OCI-LY1 (cell line): ENCODE data around the gene BCAP31.

Experiments used
- H2AFZ ChIP-seq: fragments of 200-600 bp; sonication (generic), shearing (Covaris generic); 2 replicates; pipeline ENCODE4 v1.6.0; 2014; ENCODE audit warnings: antibody characterized with exemption, mild to moderate bottlenecking, low read length
- H3F3A ChIP-seq: fragments of 200-600 bp; sonication (generic), shearing (Covaris generic); 2 replicates; pipeline ENCODE4 v1.6.0; 2014; ENCODE audit warnings: mild to moderate bottlenecking, antibody characterized with exemption, low read length, moderate library complexity; ENCODE audit not compliant: insufficient read depth
- H3K27ac ChIP-seq: fragments of 200-600 bp; sonication (generic); 2 replicates; pipeline ENCODE4 v1.5.1; 2014; ENCODE audit warnings: low read length, mixed run types, mild to moderate bottlenecking, low read depth; ENCODE audit not compliant: poor library complexity, severe bottlenecking
- H3K27me3 ChIP-seq: fragments of 200-600 bp; sonication (generic); 2 replicates; pipeline ENCODE4 v1.6.0; 2014; ENCODE audit warnings: antibody characterized with exemption, mild to moderate bottlenecking, low read length, moderate library complexity; ENCODE audit not compliant: insufficient read depth
- H3K36me3 ChIP-seq: fragments of 200-600 bp; sonication (generic); 2 replicates; pipeline ENCODE4 v1.6.1; 2014; ENCODE audit warnings: mild to moderate bottlenecking, antibody characterized with exemption, low read length, moderate library complexity, mixed read lengths; ENCODE audit not compliant: insufficient read depth
- H3K4me1 ChIP-seq: fragments of 200-600 bp; sonication (generic); 2 replicates; pipeline ENCODE4 v1.5.1; 2014; ENCODE audit warnings: mild to moderate bottlenecking, low read length, moderate library complexity; ENCODE audit not compliant: insufficient read depth, severe bottlenecking
- H3K4me2 ChIP-seq: fragments of 200-600 bp; sonication (generic), shearing (Covaris generic); 2 replicates; pipeline ENCODE4 v1.6.1; 2014; ENCODE audit warnings: low read length
- H3K4me3 ChIP-seq: fragments of 200-600 bp; sonication (generic); 2 replicates; pipeline ENCODE4 v1.5.1; 2014; ENCODE audit warnings: low read length, low read depth, mild to moderate bottlenecking, mixed read lengths; ENCODE audit not compliant: poor library complexity, severe bottlenecking
- H3K79me2 ChIP-seq: fragments of 200-600 bp; shearing (Covaris generic); 2 replicates; pipeline ENCODE4 v1.6.1; 2016; ENCODE audit warnings: mixed run types, low read length, mixed read lengths; ENCODE audit not compliant: insufficient read depth
- H3K9ac ChIP-seq: fragments of 200-600 bp; sonication (generic), shearing (Covaris generic); 2 replicates; pipeline ENCODE4 v1.6.1; 2014; ENCODE audit warnings: mild to moderate bottlenecking, low read length, mixed read lengths
- H3K9me2 ChIP-seq: fragments of 200-600 bp; sonication (generic), shearing (Covaris generic); 2 replicates; pipeline ENCODE4 v1.6.1; 2014; ENCODE audit warnings: low read depth, mild to moderate bottlenecking, low read length, mixed read lengths
- H3K9me3 ChIP-seq: fragments of 200-600 bp; shearing (Covaris generic); 2 replicates; pipeline ENCODE4 v1.6.1; 2014; ENCODE audit warnings: low read length, mixed read lengths
- H4K20me1 ChIP-seq: fragments of 200-600 bp; sonication (generic), shearing (Covaris generic); 2 replicates; pipeline ENCODE4 v1.6.0; 2016; ENCODE audit warnings: mild to moderate bottlenecking, low read length; ENCODE audit not compliant: insufficient read depth
- EZH2 ChIP-seq: fragments of 200-600 bp; sonication (generic), shearing (Covaris generic); IDR thresholded peaks from 2 replicates; pipeline ENCODE4 v1.8.0; 2017; ENCODE audit warnings: borderline replicate concordance, mixed run types, mild to moderate bottlenecking, antibody characterized with exemption, low read length, moderate library complexity, mixed read lengths
- TF ChIP-seq, protein P1 (sequence below): fragments of 200-600 bp; sonication (generic), shearing (Covaris generic); IDR thresholded peaks from 2 replicates; pipeline ENCODE4 v1.5.1; 2017; ENCODE audit warnings: mild to moderate bottlenecking, antibody characterized with exemption, low read length, moderate library complexity, mixed read lengths

BCAP31 gene

DNA sequence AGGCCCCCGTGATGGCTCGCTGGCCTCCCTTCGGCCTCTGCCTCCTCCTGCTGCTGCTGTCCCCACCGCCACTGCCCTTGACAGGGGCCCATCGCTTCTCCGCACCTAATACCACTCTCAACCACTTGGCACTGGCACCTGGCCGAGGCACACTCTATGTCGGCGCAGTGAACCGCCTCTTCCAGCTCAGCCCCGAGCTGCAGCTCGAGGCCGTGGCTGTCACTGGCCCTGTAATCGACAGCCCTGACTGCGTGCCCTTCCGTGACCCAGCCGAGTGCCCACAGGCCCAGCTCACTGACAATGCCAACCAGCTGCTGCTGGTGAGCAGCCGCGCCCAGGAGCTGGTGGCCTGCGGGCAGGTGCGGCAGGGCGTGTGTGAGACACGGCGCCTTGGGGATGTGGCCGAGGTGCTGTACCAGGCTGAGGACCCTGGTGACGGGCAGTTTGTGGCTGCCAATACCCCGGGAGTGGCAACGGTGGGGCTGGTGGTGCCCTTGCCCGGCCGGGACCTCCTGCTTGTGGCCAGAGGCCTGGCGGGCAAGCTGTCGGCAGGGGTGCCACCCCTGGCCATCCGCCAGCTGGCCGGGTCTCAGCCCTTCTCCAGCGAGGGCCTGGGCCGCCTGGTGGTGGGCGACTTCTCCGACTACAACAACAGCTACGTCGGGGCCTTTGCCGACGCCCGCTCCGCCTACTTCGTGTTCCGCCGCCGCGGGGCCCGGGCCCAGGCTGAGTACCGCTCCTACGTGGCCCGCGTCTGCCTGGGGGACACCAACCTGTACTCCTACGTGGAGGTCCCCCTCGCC lies 42.9 kb upstream of the BCAP31 start:
- Histone ChIP-seq H3K79me2 (no peaks in the 10 kb centered on the region), H3K4me3 (no peak overlapping the region), H3K9me2 (no peaks in the 10 kb centered on the region), H3K27ac (no peak overlapping the region), H3K36me3 (no peaks in the 10 kb centered on the region), H3K4me2 (no peak overlapping the region), H4K20me1 (no peaks in the 10 kb centered on the region), H3F3A (no peaks in the 10 kb centered on the region), H3K4me1 (no peaks in the 10 kb centered on the region), H2AFZ (no peak overlapping the region), H3K9ac (no peak overlapping the region), H3K9me3 (no peaks in the 10 kb centered on the region), H3K27me3 (no peaks in the 10 kb centered on the region)
- TF ChIP-seq EZH2: no peak
- TF ChIP-seq, protein P1, sequence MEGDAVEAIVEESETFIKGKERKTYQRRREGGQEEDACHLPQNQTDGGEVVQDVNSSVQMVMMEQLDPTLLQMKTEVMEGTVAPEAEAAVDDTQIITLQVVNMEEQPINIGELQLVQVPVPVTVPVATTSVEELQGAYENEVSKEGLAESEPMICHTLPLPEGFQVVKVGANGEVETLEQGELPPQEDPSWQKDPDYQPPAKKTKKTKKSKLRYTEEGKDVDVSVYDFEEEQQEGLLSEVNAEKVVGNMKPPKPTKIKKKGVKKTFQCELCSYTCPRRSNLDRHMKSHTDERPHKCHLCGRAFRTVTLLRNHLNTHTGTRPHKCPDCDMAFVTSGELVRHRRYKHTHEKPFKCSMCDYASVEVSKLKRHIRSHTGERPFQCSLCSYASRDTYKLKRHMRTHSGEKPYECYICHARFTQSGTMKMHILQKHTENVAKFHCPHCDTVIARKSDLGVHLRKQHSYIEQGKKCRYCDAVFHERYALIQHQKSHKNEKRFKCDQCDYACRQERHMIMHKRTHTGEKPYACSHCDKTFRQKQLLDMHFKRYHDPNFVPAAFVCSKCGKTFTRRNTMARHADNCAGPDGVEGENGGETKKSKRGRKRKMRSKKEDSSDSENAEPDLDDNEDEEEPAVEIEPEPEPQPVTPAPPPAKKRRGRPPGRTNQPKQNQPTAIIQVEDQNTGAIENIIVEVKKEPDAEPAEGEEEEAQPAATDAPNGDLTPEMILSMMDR: no peak

DNA sequence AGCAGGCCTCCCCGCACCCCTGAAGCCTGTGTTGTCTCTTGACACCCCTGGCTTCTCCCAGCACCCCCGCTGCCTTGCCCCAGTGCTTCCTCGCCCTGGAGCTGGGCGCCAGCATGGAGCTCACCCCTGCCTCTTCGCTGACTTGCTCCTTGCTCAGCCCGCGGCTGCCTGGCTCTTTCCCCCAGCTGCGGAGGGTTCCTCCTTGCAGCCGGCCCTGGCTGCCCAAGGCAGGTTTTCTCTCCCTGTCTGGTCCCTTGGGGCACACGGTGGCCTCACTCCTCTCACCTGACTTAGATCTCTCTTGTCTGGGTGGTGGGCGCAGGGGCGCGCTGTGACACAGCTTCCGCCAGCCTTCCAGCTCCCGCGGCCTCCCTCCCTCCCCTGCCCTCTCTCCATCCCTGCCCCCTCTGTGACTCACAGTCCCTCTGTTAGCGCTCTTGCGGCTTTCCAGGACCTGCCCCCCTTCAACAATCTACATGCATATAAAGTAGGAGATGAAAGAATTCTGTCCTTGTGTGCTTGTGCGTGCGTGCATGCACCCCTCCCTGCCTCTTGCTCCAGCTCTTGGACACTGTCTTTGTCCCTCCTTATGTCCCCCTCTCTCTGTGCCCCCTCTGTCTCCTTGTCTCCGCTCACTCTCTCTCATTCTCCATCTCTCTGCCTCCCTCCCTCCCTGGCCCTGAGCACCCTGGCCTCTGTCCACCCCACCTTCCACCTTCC lies 42.1 kb upstream of the BCAP31 start:
- no peak overlapping the region for H3K9ac ChIP-seq
- H4K20me1 ChIP-seq: no peaks in the 10 kb centered on the region
- H3K27ac ChIP-seq: no peak overlapping the region
- H3K4me2 ChIP-seq: no peak overlapping the region
- H3F3A ChIP-seq: no peaks in the 10 kb centered on the region
- no peaks in the 10 kb centered on the region for H3K9me3 ChIP-seq
- H2AFZ ChIP-seq: no peak overlapping the region
- H3K79me2 ChIP-seq: no peaks in the 10 kb centered on the region
- no peaks in the 10 kb centered on the region for H3K36me3 ChIP-seq
- no peaks in the 10 kb centered on the region for H3K9me2 ChIP-seq
- H3K27me3 ChIP-seq: no peaks in the 10 kb centered on the region
- H3K4me1 ChIP-seq: no peaks in the 10 kb centered on the region
- no peak overlapping the region for H3K4me3 ChIP-seq
- TF ChIP-seq EZH2: no peak
- TF ChIP-seq, protein P1: no peak

DNA sequence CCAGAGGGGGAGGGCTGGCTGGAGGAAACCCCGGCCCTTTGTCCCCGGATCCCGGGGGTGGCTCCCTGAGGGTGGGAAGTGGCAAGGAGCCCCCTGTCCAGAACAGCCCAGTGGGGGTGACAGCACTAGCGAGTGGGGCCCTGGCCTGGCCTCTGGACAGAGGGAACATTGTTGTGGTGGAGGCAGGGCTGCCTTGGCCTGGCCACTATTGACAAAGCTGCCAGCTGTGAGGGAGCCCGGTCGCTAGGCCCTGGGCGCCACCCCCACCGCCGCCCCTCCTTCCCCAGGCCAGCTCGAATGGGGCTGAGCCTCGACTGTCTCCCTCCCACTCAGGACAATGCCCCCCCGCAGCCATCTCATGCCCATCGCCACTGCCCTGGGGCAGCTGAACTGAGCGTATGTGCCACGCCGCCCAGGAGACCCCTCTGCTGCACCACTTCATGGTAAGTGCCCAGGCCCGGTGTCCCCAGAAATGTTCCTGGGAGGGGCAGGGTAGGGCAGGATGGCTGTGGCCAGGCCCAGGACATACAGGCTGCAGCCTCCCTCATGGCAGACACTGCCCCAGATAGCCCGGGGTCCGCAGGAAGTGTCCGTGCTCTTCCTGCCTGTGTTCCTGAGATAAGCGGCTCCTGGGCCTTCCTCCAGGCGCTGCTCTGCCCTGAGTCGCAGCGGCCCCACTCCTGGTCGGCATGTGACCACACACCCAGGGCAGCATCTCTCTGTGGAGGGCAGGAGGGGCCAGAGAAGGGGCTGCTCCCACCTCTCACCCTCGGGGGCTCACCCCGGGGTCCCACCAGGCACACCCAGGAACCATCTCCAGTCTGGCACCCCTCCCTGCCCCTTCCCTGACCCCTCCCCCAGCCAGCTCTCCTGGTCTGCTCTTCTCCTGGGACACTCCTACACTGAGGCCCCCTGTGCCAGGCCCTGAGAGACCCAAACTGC lies 41.2 kb upstream of the BCAP31 start:
- Histone ChIP-seq H3F3A (no peaks in the 10 kb centered on the region), H3K27ac (no peak overlapping the region), H3K4me3 (no peak overlapping the region), H3K4me1 (no peaks in the 10 kb centered on the region), H3K9me3 (no peaks in the 10 kb centered on the region), H3K79me2 (no peaks in the 10 kb centered on the region), H4K20me1 (no peaks in the 10 kb centered on the region), H3K4me2 (no peak overlapping the region), H2AFZ (no peak overlapping the region), H3K36me3 (no peaks in the 10 kb centered on the region), H3K9ac (no peak overlapping the region), H3K27me3 (no peaks in the 10 kb centered on the region), H3K9me2 (no peaks in the 10 kb centered on the region)
- no peak for TF ChIP-seq EZH2
- TF ChIP-seq, protein P1: no peak
